Placental pericyte (primary cell): Measurements from ENCODE around the gene EFCAB10. TPM values are rescaled to one million over a fixed set of nuclear protein-coding genes. Genes with fewer than 3 reads are reported as not detected.

Experiments used
- total RNA-seq: library from RNA; depleted of rRNA; stranded (reverse); fragments of >200 nt; gene quantifications from 2 replicates; pipeline ENCODE4 v1.2.3, GENCODE V29; 2012

The EFCAB10 gene
- under 0.01 TPM in 1 of 2 replicates, not detected in the other for total RNA-seq

DNA sequence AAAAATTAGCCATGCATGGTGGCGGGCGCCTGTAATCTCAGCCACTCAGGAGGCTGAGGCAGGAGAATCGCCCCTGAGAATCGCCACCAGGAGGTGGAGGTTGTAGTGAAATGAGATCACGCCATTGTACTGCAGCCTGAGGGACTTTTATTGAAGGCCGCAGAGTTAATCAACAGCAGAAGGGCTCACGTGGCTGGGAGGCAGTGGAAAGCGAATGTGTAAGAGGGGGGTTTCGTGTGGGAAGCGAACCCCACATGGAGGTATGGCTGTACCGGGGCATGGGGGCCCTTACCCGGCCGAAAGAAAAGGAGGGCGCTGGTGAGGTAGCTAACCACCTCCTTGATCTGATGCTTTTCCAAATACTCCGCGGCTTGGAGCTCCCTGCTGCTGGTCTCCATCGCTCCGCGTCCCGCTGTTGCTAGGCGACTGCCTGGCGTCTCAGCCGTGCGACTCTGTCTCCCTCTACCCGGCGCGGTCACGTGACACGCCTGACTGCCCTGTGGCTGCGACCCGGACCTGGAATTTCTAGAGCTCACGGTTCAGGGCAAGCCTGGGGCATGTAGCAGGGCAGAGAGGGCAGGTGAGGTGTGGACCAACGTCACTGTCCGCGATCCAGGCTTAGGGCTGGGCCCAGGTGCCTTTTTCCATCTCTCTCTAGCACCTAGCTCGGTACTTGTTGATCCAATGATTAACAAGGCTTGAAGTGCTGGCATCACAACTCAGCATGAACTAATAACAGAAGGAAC lies at the start of gene EFCAB10:
Gene EFCAB10, minus strand, starts transcription at position 428 of the 746 bp plus-strand sequence. Its CDS starts 30 bp downstream, at position 398.

DNA sequence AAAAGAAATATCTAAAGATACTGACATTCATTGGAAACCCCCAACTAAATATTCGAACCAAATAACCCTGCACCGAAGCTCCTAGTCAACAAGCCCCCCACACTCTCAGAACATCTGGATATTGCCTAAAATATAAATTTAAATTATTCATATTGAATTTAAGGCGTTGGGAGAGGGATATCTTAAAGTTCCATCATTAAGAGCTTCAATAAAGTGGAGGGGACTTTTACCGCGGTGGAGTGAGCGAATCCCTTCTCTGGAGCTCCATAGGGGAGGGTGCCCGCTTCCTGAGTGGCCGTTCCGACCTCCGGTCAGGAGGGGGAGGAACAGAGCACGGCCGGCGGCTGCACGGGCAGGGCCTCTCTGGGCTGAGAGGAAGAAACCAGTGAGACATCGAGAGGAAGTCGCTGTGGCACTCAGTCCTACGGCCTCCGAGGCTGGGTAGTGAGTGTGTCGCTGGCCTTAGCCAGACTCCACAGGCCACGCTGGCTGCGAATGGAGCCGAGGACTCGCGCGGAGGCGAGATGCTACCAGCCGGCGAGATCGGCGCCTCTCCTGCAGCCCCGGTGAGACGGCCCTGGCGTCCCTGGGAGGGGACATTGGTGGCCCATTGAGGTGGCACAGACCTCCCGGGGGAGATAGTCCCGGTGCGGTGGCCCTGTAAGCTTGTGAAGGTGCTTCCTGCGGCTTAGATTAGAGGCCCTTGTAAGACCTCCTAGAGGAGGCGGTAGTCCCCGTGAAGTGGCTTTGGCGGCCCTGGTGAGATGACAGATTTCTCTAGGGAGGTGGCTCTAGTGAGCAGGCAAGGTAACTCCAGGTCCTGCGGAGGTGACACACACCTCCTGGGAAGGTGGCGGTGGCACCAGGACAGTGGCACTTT lies 49.3 kb downstream of the EFCAB10 start, which contains the start of gene RINT1:
Gene RINT1, plus strand, starts transcription at position 410 of the 880 bp plus-strand sequence. Its CDS starts 115 bp downstream, at position 525.

DNA sequence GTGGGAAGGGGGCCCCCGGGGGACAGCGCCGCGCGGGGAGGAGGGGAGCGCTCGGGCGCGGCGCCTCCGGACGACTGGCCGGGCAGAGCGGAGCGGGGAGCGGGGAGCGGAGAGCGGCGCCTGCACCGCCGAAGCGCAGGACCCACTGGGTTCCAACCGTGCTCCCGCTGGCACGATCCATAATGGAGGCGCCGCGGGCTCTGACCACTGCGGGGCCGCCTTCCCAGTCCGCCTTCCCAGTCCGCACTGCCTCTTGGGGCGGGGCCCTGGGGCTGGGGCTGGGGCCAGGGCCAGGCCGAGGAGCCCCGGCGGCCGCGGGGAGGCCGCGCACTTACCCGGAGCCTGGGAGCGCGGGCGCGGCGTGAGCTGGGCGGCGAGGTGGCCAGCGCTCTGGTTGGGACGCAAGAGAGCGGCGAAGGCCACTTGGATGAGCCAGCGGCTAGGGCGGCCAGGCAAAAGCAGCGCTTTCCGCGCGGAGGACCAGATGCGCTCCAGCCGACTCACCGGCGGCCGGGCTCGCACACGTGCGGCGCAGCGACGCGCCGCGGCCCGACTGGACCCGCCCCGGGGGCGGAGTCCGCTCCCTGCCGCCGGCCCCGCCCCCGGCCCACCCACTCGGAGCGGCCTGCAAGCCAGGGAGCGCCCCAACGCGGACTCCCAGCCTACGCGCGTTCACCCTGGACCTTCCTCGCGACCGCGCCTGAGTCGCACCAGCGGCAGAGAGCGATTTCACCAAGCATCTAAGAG lies 59.4 kb downstream of the EFCAB10 start, which contains the start of gene PUS7:
Gene PUS7, minus strand, starts transcription at position 555 of the 747 bp plus-strand sequence. CDS start 13,759 bp downstream, outside the sequence.

Other genes with a start within 250 kb of the EFCAB10 start
- 37.5 and 43.3 TPM in 2 replicates for gene SRPK2, start 192.6 kb downstream of the EFCAB10 start, total RNA-seq
- gene PUS7, start 59.2 kb downstream of the EFCAB10 start, total RNA-seq = 14.9 and 22.0 TPM in 2 replicates
- 12.0 and 27.6 TPM in 2 replicates for gene RINT1, start 49.3 kb downstream of the EFCAB10 start, total RNA-seq